Fibroblast of lung (primary cell): ENCODE data around the gene SLIT3. TPM values are rescaled to one million over a fixed set of nuclear protein-coding genes. Genes with fewer than 3 reads are reported as not detected.

Source experiments
- DNase-seq, 2 donors: peaks; one replicate each; pipeline versions ENCODE4 v3.0.0 to v3.0.0-alpha.2; 2010; ENCODE audit warnings: low read depth in 2 of 2
- H2AFZ ChIP-seq: 2 replicates; pipeline ENCODE4 v1.5.1; 2012; ENCODE audit warnings: low read length, control low read depth, inconsistent platforms
- H3K27ac ChIP-seq: 2 replicates; pipeline ENCODE4 v1.5.1; 2011; ENCODE audit warnings: low read length, control low read depth; ENCODE audit not compliant: insufficient read depth
- H3K27me3 ChIP-seq: 2 replicates; pipeline ENCODE4 v1.5.1; 2011; ENCODE audit warnings: mild to moderate bottlenecking, low read length; ENCODE audit not compliant: control insufficient read depth, insufficient read depth
- H3K36me3 ChIP-seq: 2 replicates; pipeline ENCODE4 v1.5.1; 2011; ENCODE audit warnings: low read length; ENCODE audit not compliant: control insufficient read depth, insufficient read depth
- H3K4me1 ChIP-seq: 2 replicates; pipeline ENCODE4 v1.5.1; 2011; ENCODE audit warnings: low read length; ENCODE audit not compliant: control insufficient read depth, insufficient read depth; ENCODE audit errors: extremely low read depth
- H3K4me2 ChIP-seq: 2 replicates; pipeline ENCODE4 v1.5.1; 2011; ENCODE audit warnings: low read length, control low read depth; ENCODE audit not compliant: insufficient read depth; ENCODE audit errors: extremely low read depth
- H3K4me3 ChIP-seq, 4 experiments: fragments of 200-600 bp in 1 of 4; sonication (generic) in 1 of 4; replicated peaks in 1 of 4; 2 replicates each; pipeline ENCODE4 v1.5.1; 2011 to 2016; ENCODE audit warnings: low read length in 4 of 4, low read depth in 3 of 4, mild to moderate bottlenecking in 3 of 4, control low read depth in 2 of 4, inconsistent platforms in 1 of 4, mixed read lengths in 1 of 4; ENCODE audit not compliant: insufficient read depth in 1 of 4; ENCODE audit errors: control extremely low read depth in 1 of 4
- H3K79me2 ChIP-seq: 2 replicates; pipeline ENCODE4 v1.5.1; 2012; ENCODE audit warnings: mild to moderate bottlenecking, low read length, inconsistent platforms; ENCODE audit not compliant: control insufficient read depth, insufficient read depth
- H3K9ac ChIP-seq: 2 replicates; pipeline ENCODE4 v1.5.1; 2011; ENCODE audit warnings: mild to moderate bottlenecking, low read length, control low read depth; ENCODE audit not compliant: insufficient read depth
- H3K9me3 ChIP-seq: 2 replicates; pipeline ENCODE4 v1.5.1; 2012; ENCODE audit warnings: low read depth, low read length; ENCODE audit not compliant: control insufficient read depth, insufficient read depth
- H4K20me1 ChIP-seq: 2 replicates; pipeline ENCODE4 v1.5.1; 2011; ENCODE audit warnings: low read length; ENCODE audit not compliant: control insufficient read depth, insufficient read depth; ENCODE audit errors: extremely low read depth
- CTCF ChIP-seq, 2 donors: IDR thresholded peaks in 1 of 2; conservative IDR thresholded peaks in 1 of 2; 1 replicate in 1 of 2; 2 replicates in 1 of 2; pipeline ENCODE4 v1.5.1; 2011 to 2012; ENCODE audit warnings: low read length in 2 of 2, control low read depth in 1 of 2, inconsistent platforms in 1 of 2, low read depth in 1 of 2, mild to moderate bottlenecking in 1 of 2
- EZH2 ChIP-seq: IDR thresholded peaks from 2 replicates; pipeline ENCODE4 v1.5.1; 2012; ENCODE audit warnings: low read length, control low read depth, mild to moderate bottlenecking; ENCODE audit errors: missing control alignments
- polyA plus RNA-seq, 2 donors: library from polyadenylated mRNA; depleted of rRNA in 1 of 2; stranded (reverse) in 1 of 2; unstranded in 1 of 2; fragments of >200 nt; gene quantifications; 2 replicates each; pipeline ENCODE4 v1.2.1, GENCODE V29; 2011 to 2012; ENCODE audit warnings: missing spikeins in 1 of 2
- total RNA-seq: library from RNA; depleted of rRNA; stranded (reverse); fragments of >200 nt; gene quantifications from 2 replicates; pipeline ENCODE4 v1.2.1, GENCODE V29; 2014

Gene SLIT3
- total and polyA plus RNA-seq, 2 donors (not counting 1 experiment from before 2014, with no cell fraction given), result 1.6 to 4.6 TPM

GRCh38 chr5:169178274-169178673 lies 122.7 kb downstream of the SLIT3 start:
- TF ChIP-seq CTCF (conservative IDR thresholded peaks at IDR 0.05 in 1 of 2, IDR thresholded peaks at IDR 0.05 in 1 of 2; ENCODE audit: low read depth in 1 of 2, low read length in 2 of 2), result no peak
- no peak for TF ChIP-seq EZH2
- Histone ChIP-seq H3K4me3 (no peak overlapping the region), H3K27me3 (no peaks in the 10 kb centered on the region), H2AFZ (no peak overlapping the region), H3K27ac (no peak overlapping the region), H3K9me3 (no peaks in the 10 kb centered on the region), H3K9ac (no peak overlapping the region), H3K4me2 (no peak overlapping the region), H3K79me2 (no peaks in the 10 kb centered on the region), H3K36me3 (no peaks in the 10 kb centered on the region), H4K20me1 (no peaks in the 10 kb centered on the region), H3K4me1 (no peaks in the 10 kb centered on the region)
- DNase-seq, result no peak

DNA sequence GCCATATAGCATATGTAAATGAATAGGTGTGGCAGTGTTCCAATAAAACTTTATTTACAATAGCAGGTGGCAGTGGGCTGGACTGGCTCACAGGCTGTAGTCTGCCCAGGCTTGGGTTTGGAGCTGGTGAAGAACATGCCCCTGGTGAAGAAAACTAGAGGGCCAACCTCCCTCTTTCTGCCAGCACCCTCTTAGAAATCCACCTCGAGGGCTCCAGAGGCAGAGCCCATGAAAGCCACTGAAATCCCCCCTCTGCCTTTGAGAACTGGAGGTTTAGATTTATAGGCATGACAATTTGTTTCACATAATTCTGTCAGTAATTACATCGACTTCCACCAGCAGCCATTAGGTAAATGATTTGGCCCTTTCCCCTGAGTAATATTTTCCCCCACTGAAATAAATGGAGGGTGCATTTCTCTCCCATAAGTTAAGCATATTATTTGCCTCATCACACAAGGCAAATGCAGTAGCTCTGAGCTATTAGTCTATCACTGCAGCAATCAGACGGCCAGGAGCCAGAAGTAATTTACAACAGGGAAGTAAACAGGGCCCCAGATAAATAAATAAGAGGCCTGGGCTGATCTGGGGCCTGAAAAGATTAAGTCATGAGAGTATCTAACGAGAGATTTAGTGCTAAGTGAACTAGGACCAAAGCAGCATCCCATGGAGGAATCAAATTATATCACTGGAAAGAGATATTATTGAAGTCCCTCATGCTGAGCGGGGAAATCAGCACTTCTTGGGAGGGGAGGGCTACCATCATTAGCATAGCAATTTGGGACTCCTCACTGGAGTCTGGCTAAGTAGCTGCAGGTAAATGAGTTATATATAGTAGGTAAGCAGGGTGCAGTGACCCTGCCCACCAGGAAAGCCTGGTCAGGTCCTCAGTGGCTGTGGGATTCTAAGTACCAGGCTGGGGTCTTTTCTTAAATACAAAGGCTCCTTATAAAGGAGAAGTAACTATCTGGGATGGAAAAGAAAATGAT lies 123.9 kb downstream of the SLIT3 start:
- Histone ChIP-seq H3K4me2 (no peak overlapping the region), H3K36me3 (no peaks in the 10 kb centered on the region), H3K4me3 (no peak overlapping the region), H3K9me3 (no peaks in the 10 kb centered on the region), H3K27ac (no peak overlapping the region), H3K9ac (no peak overlapping the region), H3K4me1 (no peaks in the 10 kb centered on the region), H3K79me2 (no peaks in the 10 kb centered on the region), H4K20me1 (no peaks in the 10 kb centered on the region), H3K27me3 (no peaks in the 10 kb centered on the region), H2AFZ (no peak overlapping the region)
- DNase-seq, result no peak
- TF ChIP-seq EZH2 (no peak), CTCF (conservative IDR thresholded peaks at IDR 0.05 in 1 of 2, IDR thresholded peaks at IDR 0.05 in 1 of 2; ENCODE audit: low read depth in 1 of 2, low read length in 2 of 2) (no peak)

GRCh38 chr5:169175733-169176132 lies 125.2 kb downstream of the SLIT3 start:
- no peaks in the 10 kb centered on the region for H3K27me3 ChIP-seq
- no peak for TF ChIP-seq CTCF (conservative IDR thresholded peaks at IDR 0.05 in 1 of 2, IDR thresholded peaks at IDR 0.05 in 1 of 2; ENCODE audit: low read depth in 1 of 2, low read length in 2 of 2)
- no peak for TF ChIP-seq EZH2

More at GRCh38 chr5:169175733-169176132, 125.2 kb downstream of the SLIT3 start:
- Histone ChIP-seq H3K79me2 (no peaks in the 10 kb centered on the region), H2AFZ (no peak overlapping the region), H3K9me3 (no peaks in the 10 kb centered on the region), H3K4me2 (no peak overlapping the region), H3K4me3 (no peak overlapping the region), H3K4me1 (no peaks in the 10 kb centered on the region), H3K36me3 (no peaks in the 10 kb centered on the region), H3K27ac (no peak overlapping the region), H4K20me1 (no peaks in the 10 kb centered on the region), H3K9ac (no peak overlapping the region)
- no peak for DNase-seq
